ENCODE data around the gene THSD7B. TPM values are rescaled to one million over a fixed set of nuclear protein-coding genes. Genes with fewer than 3 reads are reported as not detected.

The THSD7B gene
- total RNA-seq, 1 donor from 2014 or later, result 0.27 TPM

DNA sequence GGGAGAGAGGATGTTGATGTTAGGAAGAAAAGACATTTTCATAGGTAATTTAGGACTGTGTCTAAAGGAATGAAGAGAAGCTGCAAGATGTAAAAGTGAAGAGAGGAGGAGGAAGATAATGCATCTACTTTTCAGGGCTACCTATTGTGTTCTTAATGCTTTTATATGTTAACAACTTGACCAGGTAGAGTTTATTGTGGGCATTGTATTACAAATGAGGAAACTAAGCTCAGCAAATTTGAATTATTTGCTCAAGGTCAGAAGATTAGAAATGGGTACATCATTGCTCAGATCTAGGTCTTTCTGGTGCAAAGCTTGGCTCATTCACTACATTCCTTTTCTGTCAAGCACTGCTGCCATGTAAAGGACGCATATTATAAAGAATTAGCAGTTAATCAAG lies 441.7 kb downstream of the THSD7B start:
- intact Hi-C loops (cut with DNase I), result no loop called here
- ATAC-seq, result no peak
- no peak for DNase-seq (ENCODE audit: missing footprints)

DNA sequence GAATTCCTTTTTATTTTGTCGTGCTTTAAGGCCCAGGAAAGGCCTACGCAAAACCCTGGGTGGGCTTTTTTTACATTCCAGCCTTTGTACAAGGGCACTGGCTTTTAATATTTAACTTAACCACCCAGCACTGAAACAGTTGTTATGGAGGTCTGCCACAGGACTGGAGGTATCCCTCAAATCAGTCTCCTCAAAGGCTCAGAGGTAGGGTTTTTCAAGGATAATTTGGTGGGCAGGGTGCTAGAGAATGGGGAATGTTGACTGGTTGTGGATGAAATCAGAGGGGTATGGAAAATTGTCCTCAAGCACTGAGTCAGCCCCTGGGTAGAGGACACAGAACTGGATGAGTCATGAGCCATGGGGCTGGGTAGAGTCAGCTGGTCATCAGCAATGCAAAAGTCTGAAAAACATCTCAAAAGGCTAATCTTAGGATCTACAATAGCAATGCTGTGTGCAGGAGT lies 443.1 kb downstream of the THSD7B start:
- ATAC-seq (no peak), DNase-seq (ENCODE audit: missing footprints) (no peak)
- intact Hi-C loops (cut with DNase I), result no loop called here

- intact Hi-C loops (cut with DNase I), result no loop called here
- no peak for ATAC-seq
- DNase-seq (ENCODE audit: missing footprints), result no peak
Observed at GRCh38 chr2:137210039-137210438, 444.7 kb downstream of the THSD7B start.

DNA sequence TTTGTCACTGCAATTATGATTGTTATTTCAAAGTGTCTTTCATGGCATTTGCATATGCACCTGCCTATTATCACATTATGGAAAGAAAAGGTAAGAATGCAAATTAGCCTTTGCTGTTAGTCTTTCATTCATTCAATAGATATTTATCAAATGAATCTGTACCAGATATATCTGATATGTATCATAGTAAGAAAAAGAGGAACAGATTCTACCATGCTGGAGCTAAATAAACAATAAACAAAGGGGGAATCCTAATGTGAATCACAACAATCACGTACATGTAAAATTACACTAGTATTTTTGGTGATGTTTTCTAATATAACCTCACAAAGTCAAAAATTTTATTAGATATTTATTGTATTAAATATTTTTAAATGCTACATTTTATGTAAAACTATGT lies 446.4 kb downstream of the THSD7B start:
- DNase-seq (ENCODE audit: missing footprints) (no peak), ATAC-seq (no peak)
- intact Hi-C loops (cut with DNase I), result no loop called here

DNA sequence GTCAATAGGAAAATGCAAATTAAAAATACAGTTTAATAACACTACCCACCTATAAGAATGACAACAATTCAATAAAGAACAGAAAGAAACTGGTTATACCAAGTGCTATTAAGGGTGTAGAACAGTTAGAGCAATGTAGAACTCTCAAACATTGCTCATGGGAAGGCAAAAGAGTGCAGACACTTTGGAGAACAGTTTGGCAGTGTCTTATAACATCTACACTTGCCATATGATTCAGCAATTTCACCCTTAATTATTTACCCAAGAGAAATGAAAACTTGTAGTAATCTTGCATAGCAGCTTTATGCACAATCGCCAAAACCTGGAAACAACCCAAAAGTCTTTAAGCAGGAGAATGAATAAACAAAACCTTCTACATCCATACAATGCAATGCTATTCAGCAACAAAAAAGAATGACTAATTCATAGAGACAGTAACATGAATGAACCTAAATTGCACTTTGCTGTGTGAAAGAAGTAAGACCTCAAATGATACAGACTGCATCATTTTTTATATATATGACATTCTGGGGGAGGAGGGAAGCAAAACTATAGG lies 455.2 kb downstream of the THSD7B start:
- ATAC-seq, result no peak

DNA sequence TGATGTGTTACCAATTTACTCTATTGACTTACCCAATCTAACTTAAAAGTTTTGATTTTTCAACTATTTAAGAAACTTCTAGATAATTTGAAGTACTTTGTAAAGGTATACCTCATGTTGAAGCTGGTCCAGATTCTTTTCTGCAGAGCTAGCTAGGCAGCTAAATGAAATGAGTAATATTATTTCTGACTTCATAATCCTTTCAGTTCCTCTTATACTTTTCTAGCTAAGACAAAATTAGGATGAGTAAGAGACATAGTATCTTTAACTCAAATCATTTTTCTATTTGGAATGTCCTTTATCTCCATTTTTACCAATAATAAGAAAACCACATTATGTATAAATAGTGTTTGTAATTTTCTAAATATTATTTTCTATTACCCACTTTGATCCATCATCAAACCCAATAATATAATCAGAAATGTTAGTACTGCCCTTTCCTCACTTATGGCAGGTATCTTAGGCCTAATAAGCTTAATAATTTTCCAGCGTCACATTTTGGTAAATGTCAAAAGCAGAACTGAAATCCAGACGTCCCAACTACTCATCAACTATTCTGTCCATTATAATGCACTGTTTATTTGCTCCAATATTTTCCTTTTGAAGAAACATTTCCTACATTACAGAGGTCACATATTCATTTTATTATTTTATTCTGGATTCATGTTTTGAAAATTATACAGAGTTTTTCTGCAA lies 456.6 kb downstream of the THSD7B start:
- no peak for DNase-seq (ENCODE audit: missing footprints)
- intact Hi-C loops (cut with DNase I), result no loop called here
- no peak for ATAC-seq

More for the DNA sequence above, 455.2 kb downstream of the THSD7B start:
- intact Hi-C loops (cut with DNase I), result no loop called here
- DNase-seq (ENCODE audit: missing footprints), result no peak

DNA sequence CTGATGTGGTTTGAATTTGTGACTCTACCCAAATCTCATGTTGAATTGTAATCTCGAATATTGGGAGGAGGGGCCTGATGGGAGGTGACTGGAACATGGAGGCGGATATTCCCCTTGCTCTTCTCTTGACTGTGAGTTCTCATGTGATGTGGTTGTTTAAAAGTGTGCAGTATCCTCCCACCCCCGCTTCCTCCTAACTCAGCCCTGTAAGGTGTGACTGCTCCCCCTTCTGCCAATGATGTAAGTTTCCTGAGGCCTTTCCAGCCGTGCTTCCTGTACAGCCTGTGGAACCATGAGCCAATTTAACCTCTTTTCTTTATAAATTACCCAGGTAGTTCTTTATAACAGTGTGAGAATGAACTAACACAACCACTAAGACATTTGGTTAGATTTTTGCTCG lies 458.4 kb downstream of the THSD7B start:
- ATAC-seq (no peak), DNase-seq (ENCODE audit: missing footprints) (no peak)
- intact Hi-C loops (cut with DNase I), result no loop called here

GRCh38 chr2:137228566-137228965 lies 463.2 kb downstream of the THSD7B start:
- ATAC-seq (no peak), DNase-seq (ENCODE audit: missing footprints) (no peak)
- intact Hi-C loops (cut with DNase I), result no loop called here

- intact Hi-C loops (cut with DNase I), result no loop called here
- ATAC-seq (no peak), DNase-seq (ENCODE audit: missing footprints) (no peak)
Observed at GRCh38 chr2:137229834-137230233, 464.5 kb downstream of the THSD7B start.

GRCh38 chr2:137231628-137232027 lies 466.3 kb downstream of the THSD7B start:
- DNase-seq (ENCODE audit: missing footprints) (no peak), ATAC-seq (no peak)
- intact Hi-C loops (cut with DNase I), result no loop called here

DNA sequence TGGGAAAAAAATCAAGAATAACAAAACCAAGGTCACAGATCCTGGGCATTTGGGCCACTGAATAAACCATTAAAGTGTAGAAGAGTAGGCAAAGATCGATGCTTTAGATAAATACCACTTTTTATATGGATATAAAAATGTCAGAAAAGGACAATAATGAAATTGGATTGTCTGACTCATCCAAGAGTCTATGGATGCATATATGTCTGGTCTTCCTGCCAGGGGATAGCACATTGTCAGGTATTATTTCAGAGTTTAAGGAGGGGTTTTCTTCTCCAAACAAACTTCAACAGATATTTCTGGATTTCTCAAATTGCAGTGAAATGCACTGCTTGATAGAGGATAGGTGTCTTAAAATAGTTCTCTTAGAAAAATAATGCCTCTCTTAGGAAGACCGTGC lies 466.7 kb downstream of the THSD7B start:
- no peak for DNase-seq (ENCODE audit: missing footprints)
- intact Hi-C loops (cut with DNase I), result no loop called here
- ATAC-seq, result no peak

GRCh38 chr2:137233091-137233490 lies 467.7 kb downstream of the THSD7B start:
- intact Hi-C loops (cut with DNase I), result no loop called here
- DNase-seq (ENCODE audit: missing footprints) (no peak), ATAC-seq (no peak)

- ATAC-seq (no peak), DNase-seq (ENCODE audit: missing footprints) (no peak)
- intact Hi-C loops (cut with DNase I), result no loop called here
Observed at GRCh38 chr2:137237055-137237454, 471.7 kb downstream of the THSD7B start.

DNA sequence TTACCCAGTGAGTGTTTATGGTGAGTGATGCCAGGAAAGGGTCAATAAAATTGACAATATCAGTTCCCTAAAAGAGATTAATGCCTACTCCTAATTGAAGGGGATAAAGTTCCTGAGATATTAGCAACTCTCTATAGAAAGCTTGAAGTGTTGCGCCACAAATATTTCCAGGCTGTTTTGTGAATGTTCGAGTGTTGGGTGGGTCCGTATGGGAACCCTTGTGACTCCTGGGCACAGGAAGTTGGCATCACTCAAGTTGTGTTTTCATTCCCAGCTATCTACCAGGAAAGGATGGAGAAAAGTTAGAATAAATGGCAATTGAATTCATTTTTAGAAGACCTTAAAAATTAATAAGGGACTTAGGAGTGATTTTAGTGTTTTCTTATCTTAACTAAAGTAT lies 472.7 kb downstream of the THSD7B start:
- intact Hi-C loops (cut with DNase I), result no loop called here
- ATAC-seq (no peak), DNase-seq (ENCODE audit: missing footprints) (no peak)

DNA sequence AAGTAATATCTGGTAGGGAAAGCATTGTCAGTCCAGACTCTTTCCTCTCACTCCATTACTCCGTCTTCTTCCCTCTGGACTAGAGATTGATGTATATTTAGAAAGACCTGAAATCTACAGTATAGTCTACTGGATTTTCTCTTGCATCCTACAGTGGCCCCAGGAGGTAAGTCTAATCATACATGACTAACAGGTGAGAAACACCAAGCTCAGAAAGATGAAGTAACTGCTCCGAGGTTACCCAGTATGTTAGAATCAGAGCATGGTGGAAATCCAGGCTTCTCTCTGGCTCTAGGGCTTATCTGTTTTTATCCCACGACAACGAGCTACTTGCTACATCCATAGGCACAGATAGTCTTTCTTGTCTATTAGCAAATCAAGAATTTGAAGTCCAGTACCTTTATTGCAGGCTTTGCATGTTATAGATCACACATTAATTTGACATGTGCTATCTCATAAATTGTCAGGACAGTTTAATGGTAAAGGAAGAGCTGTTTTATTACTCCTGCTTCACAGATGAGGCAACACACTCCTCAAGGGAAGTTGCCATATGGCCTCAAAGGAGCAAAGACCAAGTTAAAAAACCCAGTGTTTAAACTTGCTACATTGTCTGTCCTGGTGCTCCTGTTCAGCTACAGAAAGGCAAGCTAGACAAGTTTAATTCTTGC lies 484.3 kb downstream of the THSD7B start:
- DNase-seq (ENCODE audit: missing footprints) (no peak), ATAC-seq (no peak)
- intact Hi-C loops (cut with DNase I), result no loop called here

- no peak for ATAC-seq
- intact Hi-C loops (cut with DNase I), result no loop called here
- no peak for DNase-seq (ENCODE audit: missing footprints)
Observed at GRCh38 chr2:137250401-137250800, 485.1 kb downstream of the THSD7B start.

- intact Hi-C loops (cut with DNase I), result no loop called here
- ATAC-seq, result no peak
- DNase-seq (ENCODE audit: missing footprints), result no peak
Observed at GRCh38 chr2:137251045-137251444, 485.7 kb downstream of the THSD7B start.

- DNase-seq (ENCODE audit: missing footprints) (no peak), ATAC-seq (no peak)
- intact Hi-C loops (cut with DNase I), result no loop called here
Observed at GRCh38 chr2:137252934-137253333, 487.6 kb downstream of the THSD7B start.

DNA sequence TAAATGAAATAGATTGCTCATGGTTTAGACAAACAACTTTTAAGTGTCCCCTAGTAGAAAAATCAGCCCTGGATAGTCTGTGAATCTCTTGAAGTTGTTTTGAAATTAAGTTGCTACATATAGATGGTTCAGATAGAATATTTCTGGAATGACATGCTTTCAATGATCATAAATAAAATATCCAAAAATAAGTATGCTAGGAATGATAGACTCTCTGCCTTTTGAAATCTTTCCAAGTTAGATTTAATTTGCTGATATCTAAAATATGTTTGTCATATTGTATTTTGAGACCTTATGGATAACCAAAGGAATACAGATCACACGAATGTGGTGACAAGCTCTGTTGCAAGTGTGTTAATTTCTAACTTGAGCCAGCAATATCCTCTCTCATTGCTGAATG lies 488.7 kb downstream of the THSD7B start:
- DNase-seq (ENCODE audit: missing footprints), result no peak
- no peak for ATAC-seq
- intact Hi-C loops (cut with DNase I), result no loop called here

- no peak for DNase-seq (ENCODE audit: missing footprints)
- ATAC-seq, result no peak
- intact Hi-C loops (cut with DNase I), result no loop called here
Observed at GRCh38 chr2:137255345-137255744, 490.0 kb downstream of the THSD7B start.

Data from Right ventricle myocardium inferior (tissue), 1 donor.